ENCODE data around the gene MUTYH. TPM values are rescaled to one million over a fixed set of nuclear protein-coding genes. Genes with fewer than 3 reads are reported as not detected.
A peak's percentile ranks its signal among the peaks of the same experiment; 100 is the strongest.
"Not testable (repeated sequence)": the region's sequence is repeated elsewhere in the genome, so short reads cannot be mapped to it uniquely, and the experiment has no call there.

MUTYH gene
- total and polyA plus RNA-seq, 8 donors: 11.6 to 88.7 (median 19.7) TPM

DNA sequence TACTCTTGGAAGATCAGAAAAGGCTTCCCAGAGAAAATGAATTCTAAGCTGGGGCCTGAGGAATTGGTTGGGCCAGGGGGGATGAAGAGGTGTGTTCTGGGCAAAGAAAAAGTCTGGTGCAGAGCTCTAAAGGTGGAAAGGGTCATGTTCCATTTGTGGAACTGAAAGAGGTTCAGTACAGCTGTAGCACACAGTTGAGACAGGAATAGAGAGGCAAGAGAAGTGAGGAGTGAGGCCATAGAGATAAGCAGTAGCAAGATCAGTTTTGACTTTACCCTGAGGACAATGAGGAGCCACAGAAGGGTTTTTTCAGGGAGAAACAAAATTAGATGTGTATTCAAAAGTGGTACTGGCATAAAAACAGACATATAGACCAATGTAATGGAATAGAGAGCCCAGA is 30.3 kb upstream of the MUTYH start:
- Histone ChIP-seq H3K9me3 (no peaks in the 10 kb centered on the region), H3K4me1 (peaks cover 0 to 26% (median 11%) of the 10 kb centered on the region in 4 donors), H3K27me3 (no peaks in the 10 kb centered on the region), H3K4me3 (no peak overlapping the region), H3K27ac (no peak overlapping the region), H3K36me3 (no peaks in the 10 kb centered on the region)
- DNase-seq: no peak
- intact Hi-C loops (cut with DNase I; ENCODE audit: low total_unique reads): no loop called here
- TF ChIP-seq POLR2A (IDR thresholded peaks at IDR 0.05) (no peak), POLR2AphosphoS5 (IDR thresholded peaks at IDR 0.05) (no peak), EP300 (IDR thresholded peaks at IDR 0.05) (no peak)
- TF ChIP-seq, protein P1, sequence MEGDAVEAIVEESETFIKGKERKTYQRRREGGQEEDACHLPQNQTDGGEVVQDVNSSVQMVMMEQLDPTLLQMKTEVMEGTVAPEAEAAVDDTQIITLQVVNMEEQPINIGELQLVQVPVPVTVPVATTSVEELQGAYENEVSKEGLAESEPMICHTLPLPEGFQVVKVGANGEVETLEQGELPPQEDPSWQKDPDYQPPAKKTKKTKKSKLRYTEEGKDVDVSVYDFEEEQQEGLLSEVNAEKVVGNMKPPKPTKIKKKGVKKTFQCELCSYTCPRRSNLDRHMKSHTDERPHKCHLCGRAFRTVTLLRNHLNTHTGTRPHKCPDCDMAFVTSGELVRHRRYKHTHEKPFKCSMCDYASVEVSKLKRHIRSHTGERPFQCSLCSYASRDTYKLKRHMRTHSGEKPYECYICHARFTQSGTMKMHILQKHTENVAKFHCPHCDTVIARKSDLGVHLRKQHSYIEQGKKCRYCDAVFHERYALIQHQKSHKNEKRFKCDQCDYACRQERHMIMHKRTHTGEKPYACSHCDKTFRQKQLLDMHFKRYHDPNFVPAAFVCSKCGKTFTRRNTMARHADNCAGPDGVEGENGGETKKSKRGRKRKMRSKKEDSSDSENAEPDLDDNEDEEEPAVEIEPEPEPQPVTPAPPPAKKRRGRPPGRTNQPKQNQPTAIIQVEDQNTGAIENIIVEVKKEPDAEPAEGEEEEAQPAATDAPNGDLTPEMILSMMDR (IDR thresholded peaks at IDR 0.05): no peak

DNA sequence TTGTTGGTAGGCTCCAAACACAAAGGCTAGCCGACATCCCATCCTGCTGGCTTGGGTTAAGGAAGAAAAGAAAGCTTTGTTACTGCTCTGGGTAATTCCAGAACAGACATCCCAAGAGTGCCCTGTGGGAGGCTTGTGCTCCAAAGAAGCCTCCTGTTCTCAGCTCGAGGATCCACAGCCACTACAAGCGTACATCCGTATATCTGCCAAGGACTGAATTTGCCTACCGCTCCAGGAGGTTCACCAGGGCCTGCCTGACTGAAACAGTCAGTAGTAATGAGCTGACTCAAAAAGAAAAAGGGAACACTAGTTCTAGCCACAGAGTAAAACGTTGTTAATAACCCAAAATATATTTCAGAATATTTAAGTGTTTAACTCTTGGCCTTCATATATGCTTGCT is 24.8 kb upstream of the MUTYH start:
- Histone ChIP-seq H3K9me3 (no peaks in the 10 kb centered on the region), H3K27ac (no peak overlapping the region), H3K27me3 (no peaks in the 10 kb centered on the region), H3K4me3 (no peak overlapping the region), H3K4me1 (peaks cover 9 to 20% (median 14%) of the 10 kb centered on the region in 4 donors), H3K36me3 (no peaks in the 10 kb centered on the region)
- 75 to 90% (median 88%) methylated on average over 6 of the region's 6 CpGs for WGBS, 5 donors
- DNase-seq: no peak
- intact Hi-C loops (cut with DNase I; ENCODE audit: low total_unique reads): no loop called here
- TF ChIP-seq POLR2AphosphoS5 (IDR thresholded peaks at IDR 0.05): no peak
- TF ChIP-seq POLR2A (IDR thresholded peaks at IDR 0.05): no peak
- no peak for TF ChIP-seq EP300 (IDR thresholded peaks at IDR 0.05)
- TF ChIP-seq, protein P1 (IDR thresholded peaks at IDR 0.05): no peak

DNA sequence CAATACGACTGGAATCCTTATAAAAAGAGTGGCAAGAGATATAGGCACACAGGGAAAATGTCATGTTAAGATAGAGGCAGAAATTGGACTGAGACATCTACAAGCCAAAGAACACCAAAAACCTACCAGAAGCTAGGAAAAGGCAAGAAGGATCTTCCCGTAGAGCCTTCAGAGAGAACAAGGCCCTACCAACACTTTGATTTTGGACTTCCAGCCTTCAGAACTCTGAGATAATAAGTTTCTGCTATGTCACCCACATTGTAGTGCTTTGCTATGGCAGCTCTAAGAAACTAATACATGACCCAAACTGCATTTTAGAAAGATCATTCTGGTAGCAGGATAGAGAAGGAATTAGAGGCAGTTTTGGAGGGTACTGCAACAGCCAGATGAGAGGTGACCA is 24.1 kb upstream of the MUTYH start:
- DNase-seq: no peak
- Histone ChIP-seq H3K9me3 (no peaks in the 10 kb centered on the region), H3K4me3 (no peak overlapping the region), H3K36me3 (no peaks in the 10 kb centered on the region), H3K27me3 (no peaks in the 10 kb centered on the region), H3K27ac (no peak overlapping the region), H3K4me1 (peaks cover 10 to 27% (median 16%) of the 10 kb centered on the region in 4 donors)
- TF ChIP-seq POLR2A (IDR thresholded peaks at IDR 0.05) (no peak), POLR2AphosphoS5 (IDR thresholded peaks at IDR 0.05) (no peak), EP300 (IDR thresholded peaks at IDR 0.05) (no peak)
- TF ChIP-seq, protein P1 (IDR thresholded peaks at IDR 0.05): no peak
- intact Hi-C loops (cut with DNase I; ENCODE audit: low total_unique reads): loop anchor here (5.0 kb wide), 1 partner anchor 203 kb away; no protein-coding TSS in a partner anchor
- 79 to 92% (median 89%) methylated on average over 2 of the region's 2 CpGs for WGBS, 5 donors

DNA sequence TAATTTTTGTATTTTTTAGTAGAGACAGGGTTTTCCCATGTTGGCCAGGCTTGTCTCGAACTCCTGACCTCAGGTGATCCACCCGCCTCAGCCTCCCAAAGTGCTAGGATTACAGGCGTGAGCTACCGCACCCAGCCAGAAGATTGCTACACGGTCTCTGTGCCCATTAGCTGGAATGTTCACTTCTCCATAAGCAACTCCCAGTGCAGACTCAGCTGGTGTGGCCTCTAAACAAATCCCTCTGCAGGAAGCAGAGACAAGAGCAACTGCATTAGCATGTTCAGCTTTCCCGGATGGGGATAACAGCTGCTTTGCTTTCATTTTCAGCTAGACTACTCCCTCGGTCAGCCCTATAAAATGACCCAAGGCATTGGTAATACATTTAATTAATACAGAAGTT is 20.7 kb upstream of the MUTYH start:
- WGBS, 5 donors: 47 to 63% (median 60%) methylated on average over 7 of the region's 7 CpGs
- H3K36me3 ChIP-seq, H3K9me3 ChIP-seq, H3K4me3 ChIP-seq, H3K27me3 ChIP-seq: not testable (repeated sequence)
- TF ChIP-seq POLR2AphosphoS5 (IDR thresholded peaks at IDR 0.05): peak in 2 of 3 donors; percentile 28 to 57
- peak overlapping the region in 4 of 5 donors; percentile 48 to 73 (median 72) for H3K27ac ChIP-seq
- intact Hi-C loops (cut with DNase I; ENCODE audit: low total_unique reads): loop anchor here (5.0 kb wide), 1 partner anchor 206 kb away; no protein-coding TSS in a partner anchor
- peak in 1 of 2 donors; percentile 78 for DNase-seq
- H3K4me1 ChIP-seq: peaks cover 10 to 27% (median 16%) of the 10 kb centered on the region in 4 donors

DNA sequence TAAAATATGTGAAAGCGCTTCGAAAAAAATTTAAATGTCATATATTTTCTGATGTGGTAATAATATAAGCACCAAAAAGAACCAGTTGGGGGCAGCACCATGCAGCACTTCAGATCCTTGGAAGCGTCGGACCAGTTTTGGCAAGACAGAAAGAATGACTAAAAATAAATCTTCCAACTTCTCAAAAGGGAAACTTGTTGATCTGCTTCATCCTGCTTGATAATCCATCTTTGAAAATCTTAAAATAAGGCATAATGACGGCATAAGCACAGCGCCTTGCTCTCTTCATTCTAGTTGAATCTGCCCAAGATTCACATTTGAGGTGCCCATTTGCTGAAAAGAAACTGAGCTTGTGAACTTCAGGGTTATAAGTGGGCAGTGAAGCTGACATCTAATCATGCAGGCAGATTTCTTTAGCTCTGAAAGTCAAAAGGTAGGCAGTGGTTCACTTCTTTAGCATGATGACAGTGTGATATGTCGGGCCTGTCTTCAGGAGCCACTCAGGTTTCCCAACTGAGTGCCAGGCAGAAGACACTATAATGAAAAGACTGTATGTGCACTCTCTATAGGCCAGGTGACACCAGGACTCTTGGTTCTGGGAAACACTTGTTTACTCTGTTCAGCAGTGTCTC is 19.8 kb upstream of the MUTYH start:
- 18 to 30% (median 28%) methylated on average over 7 of the region's 7 CpGs for whole genome bisulfite sequencing, 5 donors
- Histone ChIP-seq H3K27me3 (no peaks in the 10 kb centered on the region), H3K36me3 (peaks cover 0 to 3% (median 0%) of the 10 kb centered on the region in 4 donors), H3K4me1 (peaks cover 10 to 27% (median 16%) of the 10 kb centered on the region in 4 donors), H3K27ac (peak overlapping the region; percentile 42 to 73 (median 70)), H3K4me3 (no peak overlapping the region), H3K9me3 (no peaks in the 10 kb centered on the region)
- intact Hi-C loops (cut with DNase I; ENCODE audit: low total_unique reads): loop anchor here (5.0 kb wide), 2 partner anchors 132 to 207 kb away; partner anchors contain the start of gene TESK2
- TF ChIP-seq POLR2A (IDR thresholded peaks at IDR 0.05) (no peak), EP300 (IDR thresholded peaks at IDR 0.05) (no peak), POLR2AphosphoS5 (IDR thresholded peaks at IDR 0.05) (peak in 1 of 3 donors; percentile 30)
- TF ChIP-seq, protein P1 (IDR thresholded peaks at IDR 0.05): peak in 5 of 7 experiments; percentile 19 to 73 (median 60)
- peak; percentile 69 to 89 for DNase-seq

Measured in stomach (tissue), 9 donors.